Testis (tissue), 2 donors: Measurements from ENCODE around the gene SGIP1.

Source experiments
- POLR2A ChIP-seq: fragments of 450-650 bp; IDR thresholded peaks from one replicate; pipeline ENCODE4 v1.6.1; 2017; ENCODE audit warnings: antibody characterized with exemption, mild to moderate bottlenecking, moderate library complexity
- TF ChIP-seq, protein P1 (sequence below), 3 experiments: fragments of 450-650 bp in 2 of 3; fragments of 200-600 bp in 1 of 3; sonication (generic) in 1 of 3; IDR thresholded peaks; one replicate each; pipeline ENCODE4 v1.5.1; 2016 to 2019; ENCODE audit warnings: antibody characterized with exemption in 3 of 3, mild to moderate bottlenecking in 2 of 3, moderate library complexity in 1 of 3

DNA sequence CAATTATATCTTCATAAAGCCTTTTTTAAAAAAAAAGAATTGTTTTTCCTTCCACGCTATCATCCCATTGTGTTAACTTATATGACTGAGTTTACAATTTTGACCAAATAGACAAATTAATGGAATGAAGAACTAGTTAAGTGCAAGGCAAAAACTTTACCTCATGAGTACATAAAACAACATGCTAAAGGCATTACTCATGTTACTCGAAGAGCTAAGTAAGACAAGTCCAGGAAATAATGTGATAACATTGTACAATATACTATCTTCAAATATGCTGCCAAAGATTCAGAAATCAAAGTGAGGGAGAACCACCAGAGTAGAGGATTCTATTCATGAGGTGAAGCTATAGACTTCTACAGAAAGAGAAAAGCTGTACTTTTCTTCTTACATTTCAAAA lies 194.1 kb downstream of the SGIP1 start:
- TF ChIP-seq, protein P1, sequence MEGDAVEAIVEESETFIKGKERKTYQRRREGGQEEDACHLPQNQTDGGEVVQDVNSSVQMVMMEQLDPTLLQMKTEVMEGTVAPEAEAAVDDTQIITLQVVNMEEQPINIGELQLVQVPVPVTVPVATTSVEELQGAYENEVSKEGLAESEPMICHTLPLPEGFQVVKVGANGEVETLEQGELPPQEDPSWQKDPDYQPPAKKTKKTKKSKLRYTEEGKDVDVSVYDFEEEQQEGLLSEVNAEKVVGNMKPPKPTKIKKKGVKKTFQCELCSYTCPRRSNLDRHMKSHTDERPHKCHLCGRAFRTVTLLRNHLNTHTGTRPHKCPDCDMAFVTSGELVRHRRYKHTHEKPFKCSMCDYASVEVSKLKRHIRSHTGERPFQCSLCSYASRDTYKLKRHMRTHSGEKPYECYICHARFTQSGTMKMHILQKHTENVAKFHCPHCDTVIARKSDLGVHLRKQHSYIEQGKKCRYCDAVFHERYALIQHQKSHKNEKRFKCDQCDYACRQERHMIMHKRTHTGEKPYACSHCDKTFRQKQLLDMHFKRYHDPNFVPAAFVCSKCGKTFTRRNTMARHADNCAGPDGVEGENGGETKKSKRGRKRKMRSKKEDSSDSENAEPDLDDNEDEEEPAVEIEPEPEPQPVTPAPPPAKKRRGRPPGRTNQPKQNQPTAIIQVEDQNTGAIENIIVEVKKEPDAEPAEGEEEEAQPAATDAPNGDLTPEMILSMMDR (IDR thresholded peaks at IDR 0.05): no peak
- no peak for TF ChIP-seq POLR2A
